Measurements from ENCODE around the gene ABCB10. TPM values are rescaled to one million over a fixed set of nuclear protein-coding genes. Genes with fewer than 3 reads are reported as not detected.
"Not testable (repeated sequence)": the region's sequence is repeated elsewhere in the genome, so short reads cannot be mapped to it uniquely, and the experiment has no call there.

Gene ABCB10
- total RNA-seq, 2 experiments from 2014 or later = 9.8 to 11.0 TPM

DNA sequence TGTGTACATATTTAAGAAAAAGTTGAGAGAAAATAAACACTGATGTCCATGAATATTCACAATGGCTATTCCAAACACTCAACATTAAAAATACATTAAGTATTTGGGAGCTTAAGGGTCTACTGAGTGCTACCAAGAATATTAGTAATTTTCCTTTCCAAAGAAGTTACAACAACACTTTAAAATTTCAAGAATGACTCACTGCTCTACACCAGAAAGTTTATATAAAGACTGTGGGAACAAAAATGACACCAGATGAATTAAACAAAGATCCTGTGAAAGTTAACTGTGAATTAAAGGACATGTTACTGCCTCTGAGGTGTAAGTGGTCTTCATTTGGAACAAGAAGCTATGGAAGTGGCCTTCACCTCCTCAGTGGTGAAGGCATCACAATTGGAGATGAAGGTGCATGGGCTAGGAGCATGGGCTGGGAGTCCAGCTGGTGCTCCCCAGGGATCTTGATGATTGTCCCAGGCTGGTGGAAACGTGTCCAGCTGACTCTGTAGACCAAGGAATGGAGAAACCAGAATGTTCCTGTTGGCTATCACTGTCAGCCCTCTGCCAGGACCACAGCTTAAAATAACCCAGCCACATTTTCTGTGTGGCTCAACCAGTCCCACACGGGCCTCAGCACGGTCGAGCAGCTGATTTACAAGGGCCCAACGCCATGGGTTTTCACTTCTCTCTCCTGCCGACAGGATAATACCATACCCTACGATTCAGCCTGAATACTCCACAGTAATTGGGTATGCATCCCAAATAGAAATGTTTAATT lies 38.6 kb upstream of the ABCB10 start:
- no peak overlapping the region for H3K27ac Mint-ChIP-seq
- ChIA-PET CTCF (no interaction called here), POLR2A (no interaction called here)
- DNase-seq = no peak
- intact Hi-C loops (cut with DNase I, micrococcal nuclease) = no loop called here
- no peak overlapping the region for H3K4me3 Mint-ChIP-seq
- H3K4me3 ChIP-seq (ENCODE audit: low read length) = no peak overlapping the region
- no peak overlapping the region for H3K27ac ChIP-seq (ENCODE audit: low read depth in 1 of 2, low read length in 2 of 2)
- H3K27me3 ChIP-seq (ENCODE audit: control insufficient read depth in 1 of 2, insufficient read depth in 2 of 2, low read length in 2 of 2) = no peaks in the 10 kb centered on the region
- peaks cover 61% of the 10 kb centered on the region for H3K36me3 ChIP-seq (ENCODE audit: insufficient read depth, low read length)
- H3K4me1 ChIP-seq (ENCODE audit: insufficient read depth, low read length) = no peaks in the 10 kb centered on the region
- no peaks in the 10 kb centered on the region for H3K9me3 ChIP-seq (ENCODE audit: control insufficient read depth in 1 of 2, insufficient read depth in 1 of 2, low read length in 2 of 2)
- no peaks in the 10 kb centered on the region for H3K27me3 Mint-ChIP-seq
- H3K36me3 Mint-ChIP-seq (ENCODE audit: low read depth) = peaks cover 74% of the 10 kb centered on the region
- TF ChIP-seq, protein P1, sequence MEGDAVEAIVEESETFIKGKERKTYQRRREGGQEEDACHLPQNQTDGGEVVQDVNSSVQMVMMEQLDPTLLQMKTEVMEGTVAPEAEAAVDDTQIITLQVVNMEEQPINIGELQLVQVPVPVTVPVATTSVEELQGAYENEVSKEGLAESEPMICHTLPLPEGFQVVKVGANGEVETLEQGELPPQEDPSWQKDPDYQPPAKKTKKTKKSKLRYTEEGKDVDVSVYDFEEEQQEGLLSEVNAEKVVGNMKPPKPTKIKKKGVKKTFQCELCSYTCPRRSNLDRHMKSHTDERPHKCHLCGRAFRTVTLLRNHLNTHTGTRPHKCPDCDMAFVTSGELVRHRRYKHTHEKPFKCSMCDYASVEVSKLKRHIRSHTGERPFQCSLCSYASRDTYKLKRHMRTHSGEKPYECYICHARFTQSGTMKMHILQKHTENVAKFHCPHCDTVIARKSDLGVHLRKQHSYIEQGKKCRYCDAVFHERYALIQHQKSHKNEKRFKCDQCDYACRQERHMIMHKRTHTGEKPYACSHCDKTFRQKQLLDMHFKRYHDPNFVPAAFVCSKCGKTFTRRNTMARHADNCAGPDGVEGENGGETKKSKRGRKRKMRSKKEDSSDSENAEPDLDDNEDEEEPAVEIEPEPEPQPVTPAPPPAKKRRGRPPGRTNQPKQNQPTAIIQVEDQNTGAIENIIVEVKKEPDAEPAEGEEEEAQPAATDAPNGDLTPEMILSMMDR (IDR thresholded peaks at IDR 0.05) = no peak
- no peaks in the 10 kb centered on the region for H3K9me3 Mint-ChIP-seq
- ATAC-seq (ENCODE audit: poor library complexity) = no peak
- H3K4me1 Mint-ChIP-seq (ENCODE audit: low read depth) = no peaks in the 10 kb centered on the region

DNA sequence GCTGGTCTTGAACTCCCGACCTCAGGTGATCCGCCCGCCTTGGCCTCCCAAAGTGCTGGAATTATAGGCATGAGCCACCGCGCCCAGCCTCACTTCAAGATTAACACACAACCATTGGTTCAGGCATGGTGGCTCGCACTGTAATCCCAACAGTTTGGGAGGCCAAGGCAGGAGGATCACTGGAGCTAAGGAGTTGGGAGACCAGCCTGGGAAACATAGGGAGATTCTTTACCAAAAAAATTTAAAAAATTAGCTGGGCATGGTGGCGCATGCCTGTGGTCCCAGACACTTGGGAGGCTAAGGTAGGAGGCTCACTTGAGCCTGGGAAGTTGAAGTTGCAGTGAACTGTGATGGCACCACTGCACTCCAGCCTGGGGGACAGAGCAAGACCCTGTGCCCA lies 37.4 kb upstream of the ABCB10 start:
- POLR2A ChIA-PET; H3K4me3 Mint-ChIP-seq; H3K4me1 Mint-ChIP-seq (ENCODE audit: low read depth); H3K27me3 ChIP-seq (ENCODE audit: control insufficient read depth in 1 of 2, insufficient read depth in 2 of 2, low read length in 2 of 2); intact Hi-C loops (cut with DNase I, micrococcal nuclease); H3K27ac ChIP-seq (ENCODE audit: low read depth in 1 of 2, low read length in 2 of 2); H3K9me3 Mint-ChIP-seq; H3K4me3 ChIP-seq (ENCODE audit: low read length); H3K9me3 ChIP-seq (ENCODE audit: control insufficient read depth in 1 of 2, insufficient read depth in 1 of 2, low read length in 2 of 2); H3K27ac Mint-ChIP-seq; ATAC-seq (ENCODE audit: poor library complexity); CTCF ChIA-PET; H3K27me3 Mint-ChIP-seq; DNase-seq; H3K4me1 ChIP-seq (ENCODE audit: insufficient read depth, low read length): not testable (repeated sequence)
- H3K36me3 ChIP-seq (ENCODE audit: insufficient read depth, low read length) = peaks cover 50% of the 10 kb centered on the region
- peaks cover 66% of the 10 kb centered on the region for H3K36me3 Mint-ChIP-seq (ENCODE audit: low read depth)

DNA sequence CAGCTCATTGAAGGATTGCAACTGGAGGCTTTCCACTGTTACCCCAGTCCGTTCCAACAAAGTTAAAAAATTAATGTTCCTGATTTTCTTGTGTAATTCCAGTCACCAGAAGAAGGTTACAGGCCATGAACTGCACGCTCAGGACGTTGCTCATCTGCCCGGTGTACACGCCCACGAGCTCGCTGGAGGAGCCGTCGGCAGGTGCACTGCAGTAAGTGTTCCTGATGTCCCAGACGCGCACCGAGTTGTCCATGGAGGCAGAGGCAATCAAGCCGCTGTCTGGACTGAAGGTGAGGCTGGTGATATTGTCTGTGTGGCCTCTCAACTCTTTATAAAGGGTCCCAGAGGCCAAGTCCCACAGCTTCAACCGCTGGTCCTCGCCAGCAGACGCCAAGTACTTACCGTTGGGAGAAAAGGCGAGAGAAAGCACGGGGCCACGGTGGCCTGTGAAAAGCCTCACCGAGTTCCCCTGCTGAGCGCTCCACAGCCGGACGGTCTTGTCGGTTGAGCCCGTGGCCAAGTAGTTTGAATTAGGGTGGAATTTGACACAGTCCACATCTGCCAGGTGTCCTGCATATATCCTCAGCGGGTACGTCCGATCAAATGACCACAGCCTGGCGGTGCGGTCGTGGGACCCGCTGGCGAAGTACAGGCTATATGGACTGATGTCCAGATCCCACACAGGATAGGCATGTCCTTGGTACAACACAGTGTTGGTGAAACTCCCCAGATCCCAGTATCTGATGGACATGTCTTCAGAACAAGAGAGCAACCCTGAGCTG lies 35.9 kb upstream of the ABCB10 start:
- Histone ChIP-seq H3K4me3 (ENCODE audit: low read length) (no peak overlapping the region), H3K27me3 (ENCODE audit: control insufficient read depth in 1 of 2, insufficient read depth in 2 of 2, low read length in 2 of 2) (no peaks in the 10 kb centered on the region), H3K4me1 (ENCODE audit: insufficient read depth, low read length) (no peaks in the 10 kb centered on the region), H3K9me3 (ENCODE audit: control insufficient read depth in 1 of 2, insufficient read depth in 1 of 2, low read length in 2 of 2) (no peaks in the 10 kb centered on the region), H3K27ac (ENCODE audit: low read depth in 1 of 2, low read length in 2 of 2) (no peak overlapping the region), H3K36me3 (ENCODE audit: insufficient read depth, low read length) (peaks cover 38% of the 10 kb centered on the region)
- DNase-seq (no peak), ATAC-seq (ENCODE audit: poor library complexity) (no peak)
- H3K36me3 Mint-ChIP-seq (ENCODE audit: low read depth) = peaks cover 58% of the 10 kb centered on the region
- POLR2A ChIA-PET = no interaction called here
- CTCF ChIA-PET = no interaction called here
- no peaks in the 10 kb centered on the region for H3K4me1 Mint-ChIP-seq (ENCODE audit: low read depth)
- H3K9me3 Mint-ChIP-seq = no peaks in the 10 kb centered on the region
- TF ChIP-seq, protein P1 (IDR thresholded peaks at IDR 0.05) = no peak
- no peak overlapping the region for H3K27ac Mint-ChIP-seq
- no peak overlapping the region for H3K4me3 Mint-ChIP-seq
- intact Hi-C loops (cut with DNase I, micrococcal nuclease) = no loop called here
- H3K27me3 Mint-ChIP-seq = no peaks in the 10 kb centered on the region

Measured in CD4-positive, alpha-beta T cell (primary cell).